NCI-H1436 treated with DMSO at 0.1 percent for 48 hours (cell line): ENCODE measurements around the gene PSMA2.
A peak's percentile ranks its signal among the peaks of the same experiment; 100 is the strongest.

Source experiments
- DNase-seq: peaks from one replicate; lab custom pipeline; 2025; lab: John Stamatoyannopoulos, UW

Gene PSMA2

DNA sequence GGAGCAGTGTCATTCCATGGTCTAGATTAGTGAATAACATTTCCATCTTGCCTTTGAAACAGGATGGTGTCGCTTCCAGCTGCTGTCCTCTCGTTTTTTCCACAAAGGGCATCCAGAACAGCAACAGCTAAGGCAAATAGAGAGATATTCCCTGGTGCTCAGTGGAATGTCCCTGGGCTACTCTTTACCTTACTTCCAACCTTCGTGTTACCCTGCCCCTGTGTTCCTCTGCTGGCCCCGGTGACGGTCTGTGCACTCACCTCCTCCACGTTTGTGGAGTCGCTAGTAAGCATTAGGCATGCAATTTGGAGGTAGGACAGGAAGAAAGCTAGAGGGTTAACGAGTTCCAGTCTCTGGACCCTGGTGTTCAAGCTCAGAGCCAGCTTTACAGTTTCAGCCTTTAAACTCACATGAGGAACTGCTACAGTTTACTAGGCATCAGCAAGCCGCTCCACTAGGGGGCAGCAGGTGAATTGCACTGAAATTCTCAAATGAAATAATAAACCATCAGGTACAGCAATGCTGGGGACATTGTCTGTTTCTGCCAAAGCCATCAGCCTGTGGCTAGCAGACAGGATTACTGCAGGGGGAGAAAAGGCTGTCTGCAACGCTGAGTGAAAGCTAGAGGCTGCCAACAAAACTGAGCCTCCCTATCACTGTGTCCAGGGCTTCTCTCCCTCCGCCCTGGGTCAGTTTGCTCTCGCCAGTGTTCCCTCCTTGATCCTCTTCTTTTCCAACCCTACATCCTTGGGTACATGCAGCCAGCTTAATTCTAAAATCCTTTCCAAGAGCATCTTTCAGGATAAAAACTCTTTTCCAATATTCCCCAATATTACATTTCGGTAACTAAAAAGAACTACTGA lies 9.2 kb upstream of the PSMA2 start:
- DNase-seq = no peak

DNA sequence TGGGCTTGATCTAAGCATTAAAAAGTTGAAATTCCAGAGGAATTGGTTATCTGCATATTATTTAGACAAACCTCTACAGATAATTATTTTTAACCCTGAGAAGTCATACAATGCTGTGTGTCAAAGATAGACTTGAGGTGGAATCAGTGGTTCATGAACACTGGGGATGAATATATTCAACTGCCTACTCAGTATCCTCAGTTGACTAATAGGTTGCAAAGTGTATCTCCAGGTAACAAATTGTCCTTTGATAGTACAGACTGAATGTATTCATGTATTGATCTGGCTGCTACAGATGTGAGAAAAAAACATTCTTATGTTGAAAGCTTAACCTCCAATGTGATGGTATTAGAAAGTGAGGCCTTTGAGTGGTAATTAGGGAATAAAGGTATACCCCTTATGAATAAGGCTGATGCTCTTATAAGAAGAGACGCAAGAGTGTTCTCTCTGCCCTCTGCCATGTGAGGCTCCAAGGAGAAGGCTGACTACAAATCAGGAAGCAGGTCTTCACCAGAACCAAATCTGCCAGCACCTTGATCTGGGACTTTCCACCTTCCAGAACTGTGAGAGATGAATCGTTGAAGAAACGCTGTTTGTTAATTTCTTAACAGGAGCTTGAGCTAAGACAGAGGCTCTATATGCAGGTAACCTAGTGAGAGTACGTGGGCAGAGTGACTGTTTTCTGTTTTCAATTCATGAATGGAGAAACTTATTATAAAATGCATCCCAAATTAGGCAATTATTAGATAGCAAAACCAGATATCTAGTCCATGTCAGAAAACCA lies 7.7 kb upstream of the PSMA2 start:
- no peak for DNase-seq

DNA sequence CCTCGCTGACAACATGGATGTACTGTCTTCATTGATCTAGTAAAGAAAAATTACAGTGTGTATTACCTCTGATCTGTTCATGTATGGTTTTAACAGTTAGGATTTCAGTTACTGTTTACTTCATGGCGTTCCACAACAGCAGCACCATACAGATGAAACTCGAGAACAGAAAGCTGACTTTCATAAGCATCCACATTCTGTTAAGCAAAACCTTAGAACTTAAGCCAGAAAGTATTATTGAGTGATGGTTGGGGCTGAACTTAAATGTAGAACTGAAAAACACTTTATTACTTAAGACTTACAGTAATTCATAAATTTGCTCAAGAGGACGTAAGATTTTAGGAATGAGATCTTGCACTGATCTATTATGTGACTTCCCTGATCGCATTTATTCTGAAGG lies 3.9 kb upstream of the PSMA2 start:
- no peak for DNase-seq

DNA sequence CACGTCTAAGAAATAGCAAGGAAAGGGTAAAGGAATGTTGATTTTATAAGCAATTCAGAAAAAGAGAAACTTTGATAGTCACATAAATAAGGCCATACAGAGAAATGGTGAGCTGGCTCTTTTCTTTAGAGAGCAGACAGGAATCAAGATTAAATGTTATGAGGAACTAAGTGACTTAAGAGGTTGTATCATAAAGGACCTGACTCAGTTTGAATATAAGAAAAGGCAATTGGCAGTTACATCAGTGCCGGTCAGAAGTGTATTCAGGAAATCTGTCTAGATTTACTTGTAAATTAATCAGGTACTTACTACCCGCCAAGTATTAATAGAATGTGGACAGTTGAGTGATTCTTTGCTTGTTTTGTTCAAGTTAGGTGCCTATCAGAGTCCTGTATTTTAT lies 2.3 kb upstream of the PSMA2 start:
- no peak for DNase-seq

DNA sequence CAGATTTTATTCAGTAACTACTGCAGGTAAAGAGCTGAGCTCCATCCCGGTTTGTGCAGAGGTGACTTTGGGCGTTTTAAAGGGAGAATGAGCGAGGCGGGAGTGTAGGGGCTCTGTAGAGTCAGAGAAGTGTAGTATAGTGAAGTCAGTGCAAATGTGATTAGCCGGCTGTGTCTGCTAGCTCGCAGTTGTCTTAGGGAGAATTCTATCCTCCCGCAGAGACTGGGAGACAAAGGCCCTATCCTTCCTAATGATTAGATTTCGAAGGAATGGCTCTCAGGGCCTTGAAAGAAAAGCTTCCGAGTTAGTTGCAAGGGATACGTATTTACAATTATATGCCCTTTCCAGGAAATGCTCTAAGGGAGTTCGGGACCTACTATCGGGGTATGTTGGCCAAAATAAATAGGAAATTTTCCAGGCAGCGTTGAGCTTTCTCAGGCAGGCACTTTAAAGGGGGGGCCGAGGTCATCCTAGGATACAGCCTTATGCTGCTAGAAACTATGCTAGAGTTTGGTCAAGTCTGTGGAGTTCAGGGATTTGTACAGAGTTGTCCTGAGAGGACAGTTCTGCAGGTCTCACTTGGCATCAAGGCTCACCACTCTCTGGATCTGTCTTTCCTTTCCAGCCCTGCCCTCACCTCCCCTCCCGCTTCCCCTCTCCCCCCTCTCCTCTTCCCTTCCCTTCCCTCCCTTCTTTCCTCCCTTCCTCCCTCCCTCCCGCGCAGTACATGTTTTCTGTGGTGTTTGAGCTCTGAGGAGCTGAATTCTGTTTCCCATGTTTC lies 1.0 kb upstream of the PSMA2 start:
- no peak for DNase-seq

DNA sequence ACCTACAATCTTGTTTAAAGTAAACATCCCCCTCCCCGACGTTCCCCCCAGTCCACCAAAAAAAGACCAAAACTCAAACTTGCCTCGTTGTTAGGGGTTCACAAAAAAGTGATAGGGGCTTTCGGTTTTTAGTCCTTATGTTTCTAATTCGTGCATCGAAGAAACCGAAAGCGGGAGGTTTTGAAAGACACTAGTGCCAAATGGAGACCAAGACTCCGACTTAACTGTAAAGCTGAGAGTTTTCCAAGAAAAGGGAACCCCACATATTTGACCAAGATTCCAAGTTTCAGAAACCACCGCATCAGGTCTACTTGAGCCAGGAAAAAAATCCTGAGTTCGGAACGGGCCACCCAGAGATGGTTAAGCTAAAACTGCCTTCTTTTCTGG lies 534 bp downstream of the PSMA2 start:
- no peak for DNase-seq

DNA sequence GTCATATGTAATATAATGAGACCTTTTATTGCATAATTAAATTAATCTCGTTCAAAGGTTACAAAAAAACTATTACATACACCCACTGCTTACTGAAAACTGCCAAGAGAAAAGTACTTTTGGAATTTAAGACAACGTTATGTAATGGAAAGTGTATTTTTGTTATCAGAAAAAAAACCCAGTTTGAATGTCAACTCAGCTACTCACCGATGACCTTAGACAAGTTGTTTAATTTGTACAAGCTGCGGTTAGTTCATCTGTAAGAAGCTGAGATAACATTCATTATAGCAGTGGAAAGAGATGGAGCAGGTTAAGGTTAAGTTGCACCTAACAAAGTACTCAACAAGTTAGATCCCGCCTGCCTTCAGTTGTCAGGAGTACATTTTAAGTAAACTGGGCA lies 1.1 kb downstream of the PSMA2 start:
- DNase-seq = no peak

DNA sequence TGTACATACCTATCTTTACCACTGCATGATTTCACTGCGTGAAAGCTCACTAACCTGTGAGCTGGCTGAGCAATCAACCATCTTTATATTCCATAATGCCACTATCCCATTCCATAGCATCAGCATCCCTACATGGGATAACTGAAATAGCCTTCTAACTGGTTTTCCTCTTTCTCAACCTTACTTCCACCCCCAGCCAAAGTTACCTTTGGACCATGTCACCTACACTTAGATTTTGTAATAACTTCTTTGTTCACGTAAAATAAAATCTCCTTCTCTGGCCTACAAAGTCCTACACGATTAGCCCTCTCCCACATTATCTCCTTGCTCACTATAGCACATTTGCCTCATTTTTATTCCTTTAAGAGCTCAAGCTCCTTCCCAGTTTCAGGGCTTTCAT lies 2.5 kb downstream of the PSMA2 start:
- DNase-seq = no peak

DNA sequence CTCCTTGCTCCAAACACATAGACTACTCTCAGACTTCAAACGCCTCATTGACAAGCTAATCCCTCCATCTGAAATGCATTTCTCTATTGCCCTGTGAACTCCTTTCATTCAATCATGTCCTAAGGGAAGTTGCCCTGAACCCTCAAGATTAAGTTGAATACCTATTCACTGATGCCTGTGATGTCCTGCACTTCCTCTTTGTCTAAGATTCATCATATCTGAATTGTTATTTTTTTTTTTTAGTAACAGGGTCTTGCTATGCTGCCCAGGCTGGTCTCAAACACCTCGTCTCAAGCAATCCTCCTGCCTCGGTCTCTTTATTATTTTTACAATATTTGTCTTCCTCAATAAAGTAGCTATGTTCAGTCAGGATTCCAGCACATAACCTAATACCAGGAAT lies 3.2 kb downstream of the PSMA2 start:
- DNase-seq = no peak

DNA sequence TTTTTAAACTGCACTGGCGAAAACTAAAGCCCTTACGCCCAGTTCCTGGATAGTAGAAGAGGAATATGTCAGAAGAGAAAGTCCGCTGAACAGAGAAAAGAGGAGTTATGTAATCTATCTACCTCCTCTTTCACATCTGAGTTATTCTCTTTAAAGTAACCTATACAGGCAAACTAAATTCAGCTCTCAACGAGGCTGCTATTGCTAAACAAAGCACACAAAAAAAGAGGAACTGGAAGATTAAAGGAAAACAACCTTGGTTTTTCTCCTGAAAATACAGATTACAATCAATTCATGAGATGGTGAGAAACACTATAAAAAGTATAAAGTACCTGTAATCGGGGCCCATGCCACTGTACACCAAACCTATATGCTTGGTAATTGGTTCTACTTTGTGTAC lies 5.8 kb downstream of the PSMA2 start:
- no peak for DNase-seq

DNA sequence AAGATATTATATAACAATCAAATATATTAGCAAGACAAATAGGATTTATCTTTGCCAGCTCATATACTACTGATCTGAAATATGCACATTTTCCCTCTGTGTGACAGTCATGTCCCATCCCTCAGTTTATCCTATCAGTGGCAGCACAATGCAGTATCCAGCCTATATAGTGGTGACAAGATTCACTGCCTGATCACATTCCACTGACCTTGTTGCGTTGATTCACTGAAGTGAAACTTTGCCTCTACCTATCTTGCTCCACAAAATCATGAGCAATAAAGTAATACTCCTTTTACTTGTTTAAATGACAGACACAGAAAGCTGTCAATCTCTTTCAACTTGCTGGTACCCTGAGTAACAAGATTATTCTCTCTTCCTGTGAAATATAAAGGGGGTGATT lies 6.3 kb downstream of the PSMA2 start:
- no peak for DNase-seq

DNA sequence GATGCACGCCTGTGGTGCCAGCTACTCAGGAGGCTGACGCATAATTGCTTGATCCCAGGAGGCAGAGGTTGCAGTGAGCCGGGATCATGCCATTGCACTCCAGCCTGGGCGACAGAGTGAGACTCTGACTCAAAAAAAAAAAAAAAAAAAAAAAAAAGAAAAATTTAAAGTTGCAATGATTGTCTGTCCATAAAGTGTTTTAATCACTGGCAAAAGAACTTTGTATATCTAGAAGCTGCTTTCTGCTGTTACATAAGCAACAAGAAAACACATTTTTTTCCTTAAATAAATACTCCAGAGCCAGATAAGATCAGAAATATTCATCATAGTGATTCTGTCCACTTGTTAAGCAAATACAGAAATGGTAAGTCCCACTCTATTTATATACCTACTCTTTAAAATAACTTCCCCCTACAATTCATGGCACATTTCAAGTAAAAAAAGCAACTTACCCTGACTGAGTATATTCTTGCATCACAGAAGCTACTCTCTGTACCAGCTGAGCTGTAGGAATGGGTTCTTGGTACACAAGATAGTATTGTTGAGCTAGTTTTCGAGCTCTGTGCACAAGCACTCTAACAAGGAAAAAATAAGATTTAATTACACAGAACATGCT lies 7.6 kb downstream of the PSMA2 start:
- no peak for DNase-seq

DNA sequence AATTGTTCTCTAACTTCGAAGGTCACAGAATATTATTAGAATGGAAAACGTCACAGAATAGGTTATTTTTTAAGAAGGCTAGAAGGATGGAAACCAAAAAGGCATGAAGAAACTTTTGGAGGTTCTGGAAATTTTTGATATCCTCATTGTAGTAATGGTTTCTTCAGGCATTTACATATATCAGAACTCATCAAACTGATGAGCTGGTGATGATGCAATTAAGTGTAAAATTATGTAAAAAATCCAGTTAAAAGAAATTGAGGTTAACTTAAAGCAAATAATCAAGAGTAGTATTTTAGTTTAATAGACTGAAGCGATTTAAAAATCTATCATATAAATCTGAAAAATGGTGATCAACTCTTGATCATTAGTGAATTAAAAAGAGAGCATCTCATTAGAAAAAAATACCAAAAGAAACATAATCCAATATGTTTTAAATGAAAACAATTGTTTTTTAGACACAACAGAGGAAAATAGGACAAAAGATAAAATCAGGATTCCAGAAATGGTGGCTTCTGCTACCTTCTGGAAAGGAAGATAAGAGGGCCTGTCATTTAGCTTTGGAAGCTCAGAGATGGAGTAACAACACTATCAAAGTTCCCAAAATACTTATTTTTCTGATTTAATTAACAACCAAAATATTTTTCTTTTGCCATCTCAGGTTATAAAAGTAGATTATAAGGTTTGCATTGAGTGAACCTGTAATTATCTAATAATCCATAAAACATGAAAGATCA lies 9.8 kb downstream of the PSMA2 start:
- no peak for DNase-seq

DNA sequence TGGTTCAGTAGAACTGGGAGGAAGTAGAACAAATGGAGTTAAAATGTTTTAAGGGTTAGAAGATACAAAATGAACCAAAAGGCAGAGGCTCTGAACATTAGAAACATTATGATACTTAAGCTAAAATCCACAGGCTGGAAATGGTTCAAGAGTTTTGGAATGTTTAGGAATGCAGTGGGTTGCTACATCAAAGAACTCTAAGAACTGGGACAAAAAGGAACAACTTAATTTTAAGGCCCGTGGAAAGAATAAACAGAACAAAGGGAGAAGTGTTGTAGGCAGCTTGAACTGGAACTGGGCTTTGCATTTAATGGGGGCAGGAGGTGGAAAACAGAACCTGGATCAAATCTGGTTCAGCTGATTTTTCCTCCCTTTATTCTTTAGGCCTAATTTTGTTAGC lies 16.6 kb downstream of the PSMA2 start:
- no peak for DNase-seq

DNA sequence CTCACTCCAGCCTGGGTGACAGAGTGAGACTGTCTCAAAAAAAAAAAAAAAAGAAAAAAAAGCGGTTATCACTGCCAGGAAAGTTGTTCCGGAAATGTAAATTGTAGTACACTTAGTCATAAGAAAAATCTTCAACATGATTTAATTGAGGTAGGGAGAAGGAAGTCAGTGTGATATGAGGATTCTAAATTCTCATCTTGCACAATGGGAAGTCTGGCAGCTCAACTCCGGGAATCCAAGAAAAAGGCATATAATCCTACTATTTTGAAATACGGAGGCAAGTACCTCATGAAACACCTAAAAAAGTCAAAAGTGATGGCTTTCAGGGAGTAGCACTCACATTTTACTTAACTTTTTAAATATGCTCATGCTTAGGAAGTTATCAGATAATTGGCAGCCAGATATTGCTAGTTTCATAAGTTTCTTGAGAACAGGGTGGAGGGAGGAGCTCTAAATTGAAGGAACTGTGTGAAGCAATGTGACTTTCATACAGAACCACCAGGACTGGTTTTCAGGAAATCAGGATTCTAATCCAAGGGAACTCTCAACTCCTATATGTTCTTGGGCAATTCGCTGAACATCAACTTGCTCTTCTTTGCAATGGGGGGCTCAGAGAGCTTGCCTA lies 17.4 kb downstream of the PSMA2 start:
- DNase-seq = no peak

DNA sequence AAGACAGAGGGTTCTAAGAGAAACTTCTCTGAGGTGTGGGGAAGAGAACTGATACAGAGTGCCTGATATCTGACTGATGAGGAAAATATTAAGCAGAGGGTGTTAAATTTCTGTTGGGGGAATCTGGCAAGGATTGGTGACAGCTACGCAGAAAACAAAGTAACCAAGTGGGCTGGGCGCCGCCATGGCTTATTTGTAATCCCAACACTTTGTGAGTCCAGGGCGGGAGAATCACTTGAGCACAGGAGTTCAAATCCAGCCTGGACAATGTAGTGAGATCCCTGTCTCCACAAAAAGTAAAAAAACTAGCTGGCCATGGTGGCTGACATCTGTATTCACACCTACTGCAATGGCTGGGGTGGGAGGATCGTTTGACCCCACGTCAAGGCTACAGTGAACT lies 18.0 kb downstream of the PSMA2 start:
- no peak for DNase-seq

DNA sequence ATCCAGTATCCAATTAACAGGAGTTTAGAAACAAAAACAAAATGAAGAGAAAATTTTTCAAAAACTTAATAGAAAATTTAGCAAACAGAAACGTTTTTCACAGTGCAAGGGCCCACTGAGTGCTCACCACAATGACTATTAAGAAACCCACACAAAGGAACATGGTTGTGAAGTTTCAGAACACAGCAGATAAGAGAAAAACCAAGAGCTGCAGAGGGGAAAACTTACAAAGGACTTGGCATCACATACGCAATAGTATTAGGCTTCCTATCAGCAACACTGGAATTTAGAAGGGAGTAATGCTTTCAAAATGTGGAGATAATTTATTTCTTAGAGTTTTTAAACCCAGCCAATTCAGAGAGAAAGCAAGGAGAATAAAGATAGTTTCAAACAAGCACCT lies 18.4 kb downstream of the PSMA2 start:
- DNase-seq = no peak

DNA sequence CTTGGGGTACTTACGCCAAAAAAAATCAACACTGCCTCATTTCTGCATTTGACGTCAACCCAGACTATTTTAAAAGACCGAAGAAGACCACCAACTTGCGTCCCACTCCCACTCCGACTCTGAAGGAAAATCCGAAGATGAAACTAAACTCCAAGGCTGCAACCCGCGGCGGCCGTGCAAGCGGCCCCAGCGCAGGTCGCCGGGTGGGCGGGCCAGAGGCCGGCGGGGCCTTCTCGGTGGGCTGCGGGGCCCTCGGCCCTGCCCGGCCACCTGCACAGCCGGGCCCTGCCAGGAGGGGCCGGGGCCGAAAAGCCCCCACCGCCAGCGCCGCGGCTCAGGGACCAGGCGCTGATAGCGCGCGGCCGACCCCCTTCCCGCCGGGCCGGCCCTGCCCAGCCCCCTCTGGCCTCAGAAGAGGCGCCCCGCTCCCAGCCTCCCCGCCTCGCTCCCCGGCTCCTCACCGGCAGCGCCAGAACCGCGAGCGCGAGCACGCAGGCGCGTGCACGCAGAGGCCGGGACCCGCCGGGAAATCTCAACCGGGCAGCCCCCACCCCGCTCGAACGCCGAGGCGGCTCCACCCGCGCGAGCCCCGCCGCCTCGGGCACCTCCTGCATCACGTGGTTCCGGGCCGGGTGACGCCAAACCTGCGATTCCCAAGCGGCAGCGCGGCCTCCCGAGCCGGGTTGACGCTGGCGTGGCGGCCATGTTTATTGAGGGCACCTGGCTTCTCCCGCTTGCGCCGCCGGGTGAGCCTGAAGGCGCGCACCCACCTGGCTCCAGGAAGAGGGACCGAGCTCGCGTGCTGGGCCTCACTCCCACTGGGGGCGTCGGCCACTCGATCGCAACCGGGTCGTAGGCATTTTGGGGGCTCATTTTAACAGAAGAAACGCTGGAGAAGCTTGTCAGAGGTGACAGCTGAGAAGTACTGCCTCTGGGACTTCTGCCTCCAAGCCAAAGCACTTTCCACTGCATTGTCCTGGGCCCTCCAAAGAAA lies 20.2 kb downstream of the PSMA2 start, which contains the start of gene C7orf25:
Gene C7orf25, minus strand, starts transcription at position 617 of the 994 bp plus-strand sequence. CDS start 1,170 bp downstream, outside the sequence.
- DNase-seq = peak; percentile 76

DNA sequence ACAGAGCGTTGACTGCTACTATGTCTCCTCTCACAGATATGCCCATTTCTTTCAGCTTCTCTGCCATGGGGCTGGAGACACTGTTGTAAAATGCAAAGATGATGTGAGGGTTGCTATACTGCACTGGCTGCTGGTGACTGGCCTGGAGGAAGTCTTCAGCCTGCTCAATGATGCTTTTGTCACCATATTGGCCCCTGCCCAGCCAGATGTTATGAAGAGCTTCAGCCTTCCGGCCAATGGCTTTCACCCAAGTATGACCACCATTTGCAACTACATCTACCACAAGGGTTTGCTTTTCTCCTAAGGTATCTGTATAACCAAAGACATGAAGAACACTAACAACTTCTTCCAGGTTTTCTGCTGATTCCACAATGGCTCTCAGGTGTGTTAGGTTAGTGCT lies 21.7 kb downstream of the PSMA2 start:
- DNase-seq = no peak

DNA sequence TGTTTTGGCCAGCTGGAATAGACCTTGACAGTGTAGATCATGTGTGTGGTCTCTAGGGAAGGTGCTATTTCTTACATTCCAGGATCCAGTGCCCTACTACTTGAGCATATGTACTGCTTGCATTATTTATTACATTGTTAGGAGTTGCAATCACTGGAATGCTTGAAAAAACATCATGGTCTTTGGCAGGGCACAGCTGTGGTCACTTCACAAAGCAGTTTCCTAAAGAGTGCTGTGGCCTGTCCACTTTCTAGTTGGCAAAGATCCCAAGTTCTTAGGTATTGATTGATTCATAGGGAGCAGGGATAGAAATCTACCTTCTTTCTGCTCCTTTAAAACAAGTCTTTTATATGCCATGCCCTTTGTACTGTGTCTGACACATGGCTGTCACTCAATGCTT lies 24.7 kb downstream of the PSMA2 start:
- no peak for DNase-seq
